ENCODE measurements around the gene ELFN1.
A peak's percentile ranks its signal among the peaks of the same experiment; 100 is the strongest.

ELFN1 gene

DNA sequence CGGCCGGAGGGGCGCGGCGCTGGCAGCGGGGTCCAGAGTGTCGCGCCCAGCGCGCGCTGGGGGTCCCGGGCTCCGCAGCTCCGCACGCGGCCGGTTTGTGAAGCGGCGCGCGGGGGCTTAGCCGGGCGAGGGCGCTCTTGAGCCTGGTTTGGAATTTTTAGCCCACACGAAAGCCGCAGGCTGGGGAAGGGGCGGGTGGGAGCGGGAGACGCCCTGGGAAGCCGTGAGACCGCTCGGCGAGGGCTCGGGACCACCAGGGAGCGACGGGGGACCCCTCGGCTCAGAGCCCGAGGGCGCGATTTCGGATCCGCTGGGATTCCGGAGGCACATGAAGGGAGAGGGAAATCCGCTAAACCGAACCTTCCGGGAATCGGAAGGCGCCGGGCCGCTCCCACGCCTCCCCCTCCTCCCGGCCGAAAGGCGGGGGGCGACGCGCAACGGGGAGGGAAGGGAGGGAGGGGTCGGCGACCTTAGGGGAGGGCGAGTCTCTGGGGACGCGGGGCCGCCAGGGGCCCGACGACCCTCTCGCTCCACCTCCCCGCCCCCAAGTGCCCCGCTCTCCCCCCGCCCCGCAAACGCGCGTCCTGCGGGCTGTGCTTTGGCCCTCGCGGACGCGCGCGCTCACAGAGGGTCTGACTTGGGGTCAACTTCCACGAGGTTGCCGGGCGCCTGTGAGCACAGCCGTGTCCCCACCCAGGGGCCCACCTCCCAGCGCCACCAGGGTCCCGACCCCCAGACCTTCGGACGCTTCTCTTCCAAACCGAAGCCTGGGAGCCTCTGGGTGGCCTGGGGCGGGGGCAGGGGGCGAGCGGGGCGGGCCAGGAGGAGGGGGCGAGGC is 5.1 kb upstream of the ELFN1 start:
- DNase-seq, result peak; percentile 69

GRCh38 chr7:1665549-1666316 is 4.3 kb upstream of the ELFN1 start:
- peak; percentile 36 for DNase-seq

- peak; percentile 19 for DNase-seq
Measured at GRCh38 chr7:1666317-1666822, 3.7 kb upstream of the ELFN1 start.

- DNase-seq, result peak; percentile 22
Measured at GRCh38 chr7:1666823-1667565, 3.1 kb upstream of the ELFN1 start.

GRCh38 chr7:1667566-1668395 is 2.3 kb upstream of the ELFN1 start:
- DNase-seq, result peak; percentile 26

DNA sequence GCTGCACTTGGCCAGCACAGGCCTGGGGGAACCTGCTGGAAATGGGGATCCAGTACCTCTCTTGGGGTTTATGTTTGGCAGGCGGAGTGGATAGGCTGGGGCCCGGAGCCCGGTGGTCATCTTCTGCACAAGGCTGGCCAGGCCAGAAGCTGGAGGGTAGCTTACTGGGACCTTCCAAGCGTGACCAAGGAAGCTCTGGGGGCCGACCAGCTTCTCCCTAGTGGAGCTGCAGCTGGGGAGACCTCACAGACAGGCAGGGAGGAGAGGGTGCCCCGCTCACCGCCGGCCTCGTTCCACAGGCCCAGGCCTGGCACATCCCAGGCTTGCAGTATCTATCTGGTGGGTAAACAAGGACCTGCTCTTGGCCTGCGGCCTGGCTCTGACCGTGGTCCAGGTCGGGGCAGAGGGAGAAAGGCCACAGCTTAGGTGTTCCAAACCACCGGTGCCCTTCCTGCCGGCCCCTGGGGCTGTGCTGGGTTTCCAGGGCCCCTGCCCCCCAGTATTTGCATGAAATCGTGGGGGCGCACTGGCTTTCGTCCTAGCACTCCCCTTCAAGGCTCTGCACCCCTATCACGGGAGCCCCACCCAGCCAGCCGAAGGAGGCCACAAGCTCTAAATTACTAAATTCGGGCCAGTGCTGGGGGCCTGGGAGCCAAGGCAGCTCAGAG is 1.5 kb upstream of the ELFN1 start:
- DNase-seq, result peak; percentile 20

DNA sequence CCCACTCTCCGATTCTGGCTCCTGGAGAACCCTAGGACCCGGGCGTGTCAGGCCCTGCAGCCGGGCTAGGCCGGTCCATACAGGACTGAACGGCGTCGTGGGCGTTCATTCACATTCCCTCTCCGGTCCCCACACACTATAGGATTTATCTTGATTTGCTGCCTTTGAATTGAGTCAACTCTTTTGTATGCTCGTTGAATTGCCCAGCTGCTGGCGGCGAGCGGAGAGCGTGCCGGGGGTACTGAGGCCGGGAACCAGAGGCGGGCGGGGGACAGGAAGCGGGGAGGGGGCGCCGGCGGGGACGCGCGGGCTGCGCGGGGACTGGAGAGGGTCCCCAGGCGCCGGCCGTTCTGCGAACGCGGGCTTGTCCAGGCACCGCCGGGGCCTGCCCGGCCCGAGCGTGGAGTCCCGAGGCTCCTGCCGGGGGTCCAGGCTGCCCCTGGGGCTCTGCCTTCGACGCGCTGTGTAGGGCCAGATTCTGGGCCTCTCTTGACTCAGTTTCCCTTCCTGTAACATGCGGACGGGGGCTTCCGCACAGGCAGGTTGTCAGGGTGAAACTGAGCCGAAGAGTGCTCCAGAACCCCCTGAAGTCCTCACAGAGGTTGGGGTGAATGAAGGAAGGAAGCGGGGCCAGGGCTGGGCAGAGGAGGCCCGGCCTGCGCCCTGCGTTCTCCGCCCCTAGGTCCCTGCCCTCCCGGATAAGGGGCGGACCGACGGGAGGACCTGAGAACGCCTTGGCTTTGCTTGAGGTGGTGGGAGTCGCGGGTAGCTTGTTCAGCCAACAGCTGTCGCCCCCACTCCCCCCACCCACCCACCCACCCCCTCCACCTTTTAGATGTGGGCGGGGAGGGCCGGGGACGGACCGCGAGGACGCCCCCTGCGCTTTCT is 769 bp upstream of the ELFN1 start:
- DNase-seq, result peak; percentile 18

DNA sequence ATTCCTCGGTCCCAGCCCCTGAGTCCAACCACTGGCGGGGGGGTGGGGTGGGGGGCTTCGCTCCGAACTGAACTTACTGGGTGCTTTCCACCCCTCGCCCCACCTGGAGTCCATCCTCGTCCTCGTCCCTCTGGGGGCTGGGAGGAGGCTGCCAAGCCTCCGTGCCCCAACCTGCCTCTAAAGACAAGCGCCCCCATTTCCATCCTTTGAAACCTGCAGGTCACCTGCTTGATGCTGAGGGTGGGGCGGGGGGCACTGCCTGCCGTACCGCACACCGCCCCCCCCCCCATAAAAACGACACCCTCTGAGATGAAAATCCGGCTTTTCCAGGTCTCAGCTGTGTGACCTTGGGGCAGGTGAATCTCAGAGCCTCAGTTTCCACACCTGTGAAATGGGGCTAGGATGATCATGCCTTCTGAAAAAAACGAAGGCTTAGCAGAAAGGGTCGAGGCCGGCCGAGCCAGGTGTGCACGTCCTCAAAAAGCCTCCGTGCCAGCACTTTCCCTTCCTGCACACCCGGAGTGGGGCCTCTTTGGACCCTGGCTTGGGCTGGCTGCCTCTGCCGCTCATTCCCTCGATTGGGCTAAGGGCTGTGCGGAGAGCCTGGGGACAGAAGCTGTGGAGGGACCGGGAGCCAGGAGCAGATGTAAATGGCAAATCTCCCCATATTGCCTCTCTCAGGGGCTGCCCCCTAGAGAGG is 967 bp downstream of the ELFN1 start:
- DNase-seq, result peak; percentile 14

DNA sequence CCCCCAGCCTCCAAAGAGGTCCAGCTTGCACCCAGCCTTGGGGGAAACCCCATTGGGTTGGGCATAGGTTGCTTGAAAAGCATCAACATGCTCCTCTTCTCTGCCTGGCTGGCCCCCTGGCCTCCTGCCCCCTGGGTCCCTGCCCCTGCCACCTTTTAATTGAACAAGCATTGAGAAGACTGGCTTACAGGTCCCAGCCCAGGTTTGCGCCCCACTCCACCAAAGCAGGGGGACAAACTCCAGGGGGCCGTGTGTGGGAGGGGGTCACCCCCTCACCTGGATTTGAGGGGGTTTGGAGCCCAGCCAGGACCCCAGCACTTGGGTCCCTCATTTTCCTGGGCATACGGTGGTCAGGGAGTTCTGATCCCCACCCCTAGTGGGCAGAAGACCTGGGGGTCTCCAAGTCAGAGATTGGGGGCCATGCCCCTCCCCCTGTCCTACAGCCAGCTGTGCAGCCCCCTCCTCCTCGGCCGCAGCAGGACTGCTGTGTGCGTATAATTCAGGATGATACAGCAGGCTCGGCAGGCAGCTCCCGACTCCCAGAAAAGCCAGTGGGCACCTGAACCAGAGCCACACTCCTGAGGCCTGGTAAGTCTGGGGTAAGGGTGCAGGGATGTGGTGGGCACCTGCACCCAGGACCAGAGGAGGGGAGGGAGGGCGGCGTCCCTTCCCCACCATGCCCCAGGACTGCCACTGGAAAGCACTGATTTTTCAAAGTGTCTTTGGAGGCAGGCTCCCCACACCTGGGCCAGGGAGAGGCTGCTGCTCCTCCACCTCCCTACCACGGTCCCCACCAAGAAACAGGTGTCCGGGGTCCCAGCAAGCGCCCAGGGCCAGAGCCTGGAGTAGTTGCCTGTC is 1.7 kb downstream of the ELFN1 start:
- peak; percentile 2 for DNase-seq

DNA sequence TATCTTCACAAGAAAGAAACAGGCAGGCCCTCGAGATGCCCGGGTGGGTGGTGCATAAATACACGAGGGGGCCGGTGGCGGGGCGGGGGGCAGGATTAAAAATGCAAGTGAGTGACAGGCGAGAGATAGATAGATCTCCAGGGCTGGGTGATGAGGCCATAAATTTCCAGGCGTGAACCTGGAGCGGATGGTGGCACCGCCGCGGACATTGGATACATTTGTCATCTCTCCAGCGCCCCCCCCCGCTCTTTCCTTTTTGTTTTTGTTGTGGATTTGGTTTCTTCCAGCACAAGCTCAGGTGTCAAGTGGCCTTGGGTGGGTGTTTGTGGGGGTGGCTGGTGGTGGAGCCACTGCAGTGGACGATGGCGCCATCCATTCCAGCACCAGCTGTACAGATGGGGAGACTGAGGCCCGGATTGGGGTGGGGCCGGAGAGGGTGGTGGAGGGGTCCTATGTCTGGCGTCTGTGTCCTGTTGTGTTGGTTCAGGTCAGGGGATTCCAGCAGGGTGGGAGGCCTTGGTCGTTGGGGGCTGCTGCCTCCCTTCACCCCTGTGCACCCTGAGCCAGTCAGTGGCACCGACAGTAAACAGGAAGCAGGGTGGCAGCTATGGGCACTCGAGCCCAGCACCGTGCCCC is 2.9 kb downstream of the ELFN1 start:
- peak; percentile 13 for DNase-seq

GRCh38 chr7:1673581-1674118 is 3.6 kb downstream of the ELFN1 start:
- DNase-seq, result peak; percentile 11

DNA sequence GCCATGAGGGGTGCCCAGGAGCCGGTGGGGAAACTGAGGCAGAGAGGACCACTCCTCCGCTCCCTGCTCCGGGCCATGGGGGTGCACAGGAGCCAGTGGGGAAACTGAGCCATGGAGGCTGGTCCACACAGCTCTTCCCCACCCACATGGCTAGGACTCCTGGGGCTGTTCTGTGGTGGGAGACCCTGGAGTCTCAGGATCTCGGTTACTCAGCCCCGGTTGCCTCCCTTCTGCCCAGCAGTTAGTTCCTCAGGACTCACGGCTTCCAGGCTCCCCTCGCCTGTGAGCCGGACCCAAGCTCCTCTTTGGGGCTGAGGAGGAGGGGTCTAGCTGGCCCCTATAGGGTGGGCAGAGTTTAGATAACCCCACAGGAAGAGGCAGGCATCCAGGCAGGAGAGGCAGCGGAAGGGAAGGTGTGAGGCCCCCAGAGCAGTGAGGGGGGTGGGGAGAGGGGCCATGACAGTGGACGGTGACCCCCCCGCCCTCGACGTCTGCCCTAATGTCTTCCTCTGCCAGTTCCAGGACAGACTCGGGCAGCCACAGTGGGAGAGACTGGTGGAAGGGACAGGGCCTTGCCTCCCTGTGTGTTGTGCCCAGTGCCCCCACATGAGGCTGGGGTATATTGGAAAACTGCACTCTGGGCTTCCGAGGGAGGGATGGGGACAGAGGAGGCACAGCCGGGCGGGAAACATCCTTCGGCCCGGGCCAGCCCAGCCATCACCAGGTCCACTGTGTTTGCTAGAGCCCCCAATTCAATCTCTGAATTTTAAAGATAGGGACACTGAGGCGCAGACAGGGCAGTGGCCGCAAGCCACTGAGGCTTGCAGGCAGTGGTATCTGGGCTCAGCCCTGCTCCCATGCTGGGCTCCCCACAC is 4.3 kb downstream of the ELFN1 start:
- DNase-seq, result peak; percentile 10

DNA sequence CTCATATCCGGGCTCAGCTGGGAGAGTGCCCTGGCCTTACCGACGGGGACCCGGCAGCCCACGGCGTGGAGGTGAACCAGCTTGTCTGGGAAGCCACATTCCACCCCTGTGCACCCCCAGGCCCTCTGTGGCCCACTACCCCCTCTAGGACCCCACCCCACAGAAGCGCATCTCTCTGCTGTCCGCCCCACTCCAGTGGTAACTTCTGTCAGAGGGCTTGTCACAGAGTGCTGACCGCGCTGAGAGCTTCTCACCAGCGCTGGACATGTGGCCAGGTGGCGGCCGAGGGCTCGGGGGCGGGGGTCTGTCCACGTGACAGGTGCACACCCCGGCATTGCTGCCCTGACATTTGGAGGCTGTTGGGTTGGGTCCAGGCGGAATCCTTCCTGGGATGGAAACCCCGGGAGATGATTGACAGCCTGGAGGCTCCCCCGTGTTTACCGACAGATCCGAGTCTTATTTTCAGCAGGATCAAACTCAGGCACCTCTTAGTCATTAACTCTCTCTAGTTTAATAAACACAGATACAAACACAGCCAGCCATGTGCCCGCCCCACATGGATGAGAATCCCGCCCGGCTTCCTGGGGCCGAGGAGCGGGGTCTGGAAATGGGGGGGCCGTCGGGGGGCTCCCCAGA is 5.1 kb downstream of the ELFN1 start:
- peak; percentile 4 for DNase-seq

DNA sequence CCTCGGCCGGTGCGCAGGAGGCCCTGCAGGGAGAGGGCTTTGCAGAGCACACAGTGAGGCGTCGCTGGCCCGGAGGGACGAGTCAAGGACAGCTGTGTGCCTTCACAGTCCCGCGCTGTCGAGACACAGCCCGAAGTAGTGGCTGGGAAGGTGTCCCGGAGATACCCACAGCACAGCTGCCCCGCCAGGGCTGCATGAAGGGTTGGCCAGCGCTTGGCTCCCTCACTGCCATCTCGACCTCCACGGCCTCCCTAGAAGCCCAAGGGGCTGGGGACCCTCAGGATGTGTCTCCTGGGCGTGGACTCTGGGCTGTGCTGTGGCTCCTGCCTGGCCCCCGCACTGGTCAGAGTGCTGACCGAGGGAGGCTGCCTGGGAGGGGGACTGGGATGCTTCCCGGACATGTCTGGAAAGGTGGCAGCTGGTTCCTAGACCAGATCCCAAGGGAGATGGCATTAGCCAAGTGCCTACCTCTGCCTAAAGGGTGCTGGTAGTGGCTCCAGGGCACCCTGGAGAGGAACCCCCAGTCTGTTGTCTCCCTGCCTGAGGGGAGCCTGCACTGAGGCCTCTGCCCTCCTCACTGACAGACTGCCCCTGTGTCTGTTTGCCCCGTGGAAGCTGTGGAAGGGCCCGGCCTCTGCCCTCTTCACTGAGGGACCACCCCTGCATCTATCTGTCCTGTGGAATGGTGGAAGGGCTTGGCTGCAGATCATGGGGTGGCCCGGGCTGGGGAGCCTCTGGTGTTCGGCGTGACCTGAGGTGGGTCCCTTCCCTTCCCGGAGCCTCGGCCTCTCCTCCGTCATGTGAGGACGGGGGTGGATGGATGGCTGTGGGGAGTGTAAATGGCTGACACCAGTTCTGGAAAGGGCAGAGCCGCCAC is 5.8 kb downstream of the ELFN1 start:
- DNase-seq, result peak; percentile 11

GRCh38 chr7:1676550-1677078 is 6.5 kb downstream of the ELFN1 start:
- no peak for DNase-seq
